A549 (cell line): Measurements from ENCODE around the gene BCL2. TPM values are rescaled to one million over a fixed set of nuclear protein-coding genes. Genes with fewer than 3 reads are reported as not detected.

Experiments used
- ATAC-seq, 2 experiments: fragments of 200-7000 bp in 1 of 2; fragments of >200 bp in 1 of 2; cut with Nextera tagmentation in 1 of 2; cut with Tn5 transposase in 1 of 2; 3 replicates each; pipeline versions ENCODE4 v1.8.0 to v1.9.1; 2018 to 2020; ENCODE audit warnings: mild to moderate bottlenecking in 1 of 2, moderate library complexity in 1 of 2
- CTCF ChIA-PET: fragments of 300-600 bp; sonication (Branson Sonifier 250); formaldehyde crosslinking; extraction: SDS; loops from one replicate; lab custom pipeline; 2021; ENCODE audit warnings: antibody characterized with exemption, inconsistent platforms; lab: Yijun Ruan, JAX
- POLR2A ChIA-PET: fragments of 350-600 bp; formaldehyde crosslinking; extraction: SDS; loops from one replicate; lab custom pipeline; 2021; ENCODE audit warnings: antibody characterized with exemption, inconsistent platforms; lab: Yijun Ruan, JAX
- DNase-seq, 2 experiments: peaks; one replicate each; pipeline versions ENCODE4 v3.0.0 to v3.0.0-alpha.2; 2011 to 2016; ENCODE audit warnings: low read depth in 1 of 2, low spot score in 1 of 2
- FAIRE-seq: peaks from 2 replicates; lab custom pipeline; 2011; peaks lifted over from hg19 to GRCh38; lab: Jason Lieb, UNC
- H3K27ac ChIP-seq, 2 experiments: fragments of >200 bp; sonication (Bioruptor Twin); formaldehyde crosslinking; 3 replicates each; pipeline ENCODE4 v1.5.1; 2016 to 2017
- H3K4me1 ChIP-seq: fragments of >200 bp; sonication (Bioruptor Twin); formaldehyde crosslinking; 3 replicates; pipeline ENCODE4 v1.6.1; 2016
- H3K4me2 ChIP-seq: fragments of >200 bp; sonication (Bioruptor Twin); formaldehyde crosslinking; 3 replicates; pipeline ENCODE4 v1.6.1; 2016
- H3K4me3 ChIP-seq: fragments of >200 bp; sonication (Bioruptor Twin); formaldehyde crosslinking; 3 replicates; pipeline ENCODE4 v1.5.1; 2016
- H3K9me3 ChIP-seq: fragments of >200 bp; sonication (Bioruptor Twin); formaldehyde crosslinking; 3 replicates; pipeline ENCODE4 v1.6.1; 2016
- CBX2 ChIP-seq: fragments of 200-600 bp; sonication (generic); IDR thresholded peaks from 2 replicates; pipeline ENCODE4 v1.6.1; 2016; ENCODE audit warnings: low read depth, mild to moderate bottlenecking, borderline replicate concordance
- CHD4 ChIP-seq: fragments of 200-600 bp; sonication (generic); IDR thresholded peaks from 2 replicates; pipeline ENCODE4 v1.6.1; 2016; ENCODE audit warnings: antibody characterized with exemption, mild to moderate bottlenecking, borderline replicate concordance
- EHF ChIP-seq: fragments of 250-450 bp; sonication (Bioruptor Pico); IDR thresholded peaks from 2 replicates; pipeline ENCODE4 v1.5.0; 2020; ENCODE audit warnings: mild to moderate bottlenecking
- EHMT2 ChIP-seq: fragments of 200-600 bp; sonication (generic); IDR thresholded peaks from 2 replicates; pipeline ENCODE4 v1.6.1; 2016; ENCODE audit warnings: antibody characterized with exemption, low read depth, mild to moderate bottlenecking, moderate library complexity
- FOSL2 ChIP-seq, 2 experiments: fragments of 450-650 bp in 1 of 2; fragments of >200 bp in 1 of 2; sonication (Bioruptor Twin) in 1 of 2; formaldehyde crosslinking; IDR thresholded peaks; 2 replicates each; pipeline versions ENCODE4 v1.5.0 to v1.6.1; 2016 to 2020; ENCODE audit warnings: mild to moderate bottlenecking in 1 of 2, moderate library complexity in 1 of 2
- FOXS1 ChIP-seq: fragments of 250-450 bp; sonication (Bioruptor Pico); IDR thresholded peaks from 2 replicates; pipeline ENCODE4 v1.5.0; 2020; ENCODE audit warnings: mild to moderate bottlenecking, moderate library complexity
- HDAC2 ChIP-seq: fragments of 200-600 bp; sonication (generic); IDR thresholded peaks from 2 replicates; pipeline ENCODE4 v1.6.1; 2016
- HOXA7 ChIP-seq: fragments of 250-450 bp; sonication (Bioruptor Pico); IDR thresholded peaks from 2 replicates; pipeline ENCODE4 v1.5.0; 2020; ENCODE audit warnings: mild to moderate bottlenecking, moderate library complexity
- JUN ChIP-seq, 2 experiments: fragments of >200 bp; sonication (Bioruptor Twin); formaldehyde crosslinking; IDR thresholded peaks; 2 replicates in 1 of 2; 3 replicates in 1 of 2; pipeline ENCODE4 v1.6.1; 2016 to 2017
- KDM5A ChIP-seq: fragments of 200-600 bp; sonication (generic); IDR thresholded peaks from 2 replicates; pipeline ENCODE4 v1.6.1; 2016; ENCODE audit warnings: antibody characterized with exemption, mild to moderate bottlenecking
- MAFK ChIP-seq: fragments of 450-650 bp; IDR thresholded peaks from 2 replicates; pipeline ENCODE4 v1.6.1; 2014; ENCODE audit not compliant: partially characterized antibody
- MYC ChIP-seq: IDR thresholded peaks from 2 replicates; pipeline ENCODE4 v1.6.1; 2012; ENCODE audit warnings: mild to moderate bottlenecking, inconsistent platforms, low read length, improper control_type of control experiment, borderline replicate concordance
- RFX5 ChIP-seq: fragments of 450-650 bp; IDR thresholded peaks from 2 replicates; pipeline ENCODE4 v1.7.1; 2014; ENCODE audit warnings: antibody characterized with exemption, mild to moderate bottlenecking, moderate library complexity
- SMC3 ChIP-seq: fragments of >200 bp; sonication (Bioruptor Twin); formaldehyde crosslinking; IDR thresholded peaks from 3 replicates; pipeline ENCODE4 v1.6.1; 2018; ENCODE audit warnings: inconsistent platforms
- SREBF2 ChIP-seq: fragments of 450-650 bp; IDR thresholded peaks from 2 replicates; pipeline ENCODE4 v1.6.1; 2014; ENCODE audit warnings: mild to moderate bottlenecking, moderate library complexity
- TFCP2L1 ChIP-seq: fragments of 250-450 bp; sonication (Bioruptor Pico); IDR thresholded peaks from 2 replicates; pipeline ENCODE4 v1.5.0; 2021; ENCODE audit warnings: mild to moderate bottlenecking
- TP53 ChIP-seq: fragments of 250-450 bp; sonication (Bioruptor Pico); IDR thresholded peaks from 2 replicates; pipeline ENCODE4 v1.5.0; 2021; ENCODE audit warnings: mild to moderate bottlenecking, moderate library complexity
- ZFP36 ChIP-seq: fragments of 450-650 bp; IDR thresholded peaks from 2 replicates; pipeline ENCODE4 v1.6.1; 2014; ENCODE audit warnings: borderline replicate concordance; ENCODE audit not compliant: partially characterized antibody
- WGBS: methylation state at CpG from one replicate; pipeline ENCODE4 v1.1.6; 2017; ENCODE audit errors: missing lambda C conversion rate; 5-methylcytosine and 5-hydroxymethylcytosine counted together
- polyA plus RNA-seq, 4 experiments: library from polyadenylated mRNA; depleted of rRNA in 3 of 4; stranded (reverse); fragments of >200 nt; fragmentation: RNase III in 1 of 4; extraction: RNeasy Plus Mini Kit Qiagen cat#74134 plus additional on column Dnase treatment in 1 of 4; gene quantifications; 2 replicates in 3 of 4; 3 replicates in 1 of 4; pipeline ENCODE4 v1.2.3, GENCODE V29; 2011 to 2017
- TF ChIP-seq, protein P1 (sequence below): IDR thresholded peaks from 2 replicates; pipeline ENCODE4 v1.6.1; 2012; ENCODE audit warnings: low read depth, borderline replicate concordance
- TF ChIP-seq, protein P2 (sequence below): fragments of 150-350 bp; IDR thresholded peaks from 2 replicates; pipeline ENCODE4 v1.6.1; 2014; ENCODE audit warnings: low read depth, mild to moderate bottlenecking, low read length
- TF ChIP-seq, protein P3 (sequence below): IDR thresholded peaks from 2 replicates; pipeline ENCODE4 v1.6.1; 2012
- TF ChIP-seq, protein P4 (sequence below): fragments of >200 bp; sonication (Bioruptor Twin); formaldehyde crosslinking; IDR thresholded peaks from 2 replicates; pipeline ENCODE4 v1.6.1; 2016
- TF ChIP-seq, protein P5 (sequence below): fragments of >200 bp; sonication (Bioruptor Twin); formaldehyde crosslinking; IDR thresholded peaks from 3 replicates; pipeline ENCODE4 v1.6.1; 2016
- TF ChIP-seq, protein P6 (sequence below): IDR thresholded peaks from 2 replicates; pipeline ENCODE4 v1.6.1; 2012
- TF ChIP-seq, protein P7 (sequence below): fragments of 200-600 bp; sonication (generic); IDR thresholded peaks from 2 replicates; pipeline ENCODE4 v1.6.1; 2016; ENCODE audit warnings: antibody characterized with exemption, mild to moderate bottlenecking, moderate library complexity

The BCL2 gene
- polyA plus RNA-seq, 2 of the 4 experiments (the other 2 are of a cell fraction): 0.50 to 0.61 TPM

DNA sequence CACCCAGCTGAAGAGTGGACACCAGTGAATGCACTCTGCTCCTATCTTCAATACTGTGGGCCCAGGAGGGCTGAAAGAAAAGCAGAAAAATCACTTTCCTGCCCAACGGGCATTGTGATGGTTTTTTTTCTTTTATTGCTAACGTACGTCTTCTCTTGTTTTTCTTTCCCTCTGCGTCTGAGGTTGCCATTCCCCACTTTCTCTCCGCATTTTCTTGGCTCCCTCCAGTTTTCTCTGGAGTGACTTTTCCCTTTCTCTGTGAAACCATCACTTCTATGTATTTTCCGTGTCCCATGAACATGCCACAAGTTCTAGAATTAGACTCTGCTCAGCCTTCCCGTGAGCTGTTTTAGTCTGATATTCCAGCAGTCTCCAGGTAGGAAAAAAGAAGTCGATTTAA, 169.2 kb downstream of the BCL2 start (continued):
- TF ChIP-seq TP53 (CRISPR knock-in tag): no peak
- TF ChIP-seq, protein P1, sequence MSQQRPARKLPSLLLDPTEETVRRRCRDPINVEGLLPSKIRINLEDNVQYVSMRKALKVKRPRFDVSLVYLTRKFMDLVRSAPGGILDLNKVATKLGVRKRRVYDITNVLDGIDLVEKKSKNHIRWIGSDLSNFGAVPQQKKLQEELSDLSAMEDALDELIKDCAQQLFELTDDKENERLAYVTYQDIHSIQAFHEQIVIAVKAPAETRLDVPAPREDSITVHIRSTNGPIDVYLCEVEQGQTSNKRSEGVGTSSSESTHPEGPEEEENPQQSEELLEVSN: no peak
- TF ChIP-seq, protein P2, sequence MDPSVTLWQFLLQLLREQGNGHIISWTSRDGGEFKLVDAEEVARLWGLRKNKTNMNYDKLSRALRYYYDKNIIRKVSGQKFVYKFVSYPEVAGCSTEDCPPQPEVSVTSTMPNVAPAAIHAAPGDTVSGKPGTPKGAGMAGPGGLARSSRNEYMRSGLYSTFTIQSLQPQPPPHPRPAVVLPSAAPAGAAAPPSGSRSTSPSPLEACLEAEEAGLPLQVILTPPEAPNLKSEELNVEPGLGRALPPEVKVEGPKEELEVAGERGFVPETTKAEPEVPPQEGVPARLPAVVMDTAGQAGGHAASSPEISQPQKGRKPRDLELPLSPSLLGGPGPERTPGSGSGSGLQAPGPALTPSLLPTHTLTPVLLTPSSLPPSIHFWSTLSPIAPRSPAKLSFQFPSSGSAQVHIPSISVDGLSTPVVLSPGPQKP: no peak

DNA sequence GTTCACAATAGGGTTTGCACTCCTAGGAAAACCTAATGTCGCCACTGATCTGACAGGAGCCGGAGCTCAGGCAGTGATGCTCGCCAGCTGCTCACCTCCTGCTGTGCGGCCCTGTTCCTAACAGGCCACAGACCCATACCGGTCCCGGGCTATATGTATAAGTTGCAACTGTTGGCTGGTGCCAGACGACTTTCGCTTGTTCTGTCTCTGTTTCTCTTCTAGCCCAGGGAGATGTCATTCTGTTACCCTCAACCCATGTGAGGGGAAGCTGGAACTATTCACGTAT, 170.3 kb downstream of the BCL2 start:
- TF ChIP-seq CHD4: no peak
- no peak for TF ChIP-seq CBX2
- no peak for TF ChIP-seq EHMT2
- no peak for TF ChIP-seq SMC3
- TF ChIP-seq TFCP2L1 (CRISPR knock-in tag): no peak
- TF ChIP-seq, all 56 proteins: peak for 0
- no peaks in the 10 kb centered on the region for H3K9me3 ChIP-seq
- no peak overlapping the region for H3K27ac ChIP-seq
- CTCF ChIA-PET: no interaction called here
- no peaks in the 10 kb centered on the region for H3K4me1 ChIP-seq
- 79% methylated on average over 8 of the region's 9 CpGs for WGBS
- POLR2A ChIA-PET: no interaction called here
- H3K4me2 ChIP-seq: no peak overlapping the region
- FAIRE-seq: no peak
- DNase-seq: no peak
- ATAC-seq: no peak
- no peak overlapping the region for H3K4me3 ChIP-seq

DNA sequence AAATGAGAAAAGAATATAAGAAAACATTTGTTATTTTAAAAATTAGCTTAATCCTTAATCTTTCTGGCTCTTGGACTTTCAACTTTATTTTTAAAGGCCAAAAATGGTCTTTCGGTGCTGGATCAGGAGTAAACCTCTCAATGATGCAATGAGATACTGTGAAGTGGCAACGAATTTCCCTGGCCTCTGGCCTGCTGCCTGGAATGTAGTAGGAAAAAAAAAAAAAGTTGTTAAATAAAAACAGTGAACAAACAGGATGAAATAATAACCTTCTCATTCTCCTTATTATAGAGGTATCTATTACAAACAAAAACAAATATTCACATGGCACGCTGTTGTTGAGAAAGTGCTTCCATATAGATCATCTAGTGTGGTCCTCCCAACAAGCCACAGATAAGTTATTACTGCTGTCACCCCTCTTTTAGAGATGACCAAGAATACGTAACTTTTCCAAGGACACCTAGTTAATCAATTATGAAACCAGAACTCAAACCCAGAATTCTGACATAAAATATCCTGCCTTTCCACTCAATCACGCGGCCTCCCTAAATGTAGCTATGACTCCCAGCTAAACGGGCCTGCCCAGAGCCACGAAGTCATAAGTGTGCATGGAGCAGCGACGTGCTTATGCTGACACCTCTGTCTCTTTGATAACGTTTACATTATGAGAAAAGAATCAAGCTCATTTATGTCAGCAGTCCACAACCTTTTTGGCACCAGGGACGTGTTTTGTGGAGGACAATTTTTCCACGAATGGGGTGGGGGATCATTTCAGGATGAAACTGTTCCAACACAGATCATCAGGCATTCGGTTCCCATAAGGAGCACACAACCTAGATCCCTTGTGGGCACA, 170.9 kb downstream of the BCL2 start:
- TF ChIP-seq, protein P1: no peak
- TF ChIP-seq, protein P3, sequence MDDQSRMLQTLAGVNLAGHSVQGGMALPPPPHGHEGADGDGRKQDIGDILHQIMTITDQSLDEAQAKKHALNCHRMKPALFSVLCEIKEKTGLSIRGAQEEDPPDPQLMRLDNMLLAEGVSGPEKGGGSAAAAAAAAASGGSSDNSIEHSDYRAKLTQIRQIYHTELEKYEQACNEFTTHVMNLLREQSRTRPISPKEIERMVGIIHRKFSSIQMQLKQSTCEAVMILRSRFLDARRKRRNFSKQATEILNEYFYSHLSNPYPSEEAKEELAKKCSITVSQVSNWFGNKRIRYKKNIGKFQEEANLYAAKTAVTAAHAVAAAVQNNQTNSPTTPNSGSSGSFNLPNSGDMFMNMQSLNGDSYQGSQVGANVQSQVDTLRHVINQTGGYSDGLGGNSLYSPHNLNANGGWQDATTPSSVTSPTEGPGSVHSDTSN: no peak
- TF ChIP-seq CHD4 (no peak), HDAC2 (no peak), SREBF2 (no peak), KDM5A (no peak), RFX5 (no peak), ZFP36 (no peak), MAFK (no peak), EHF (no peak), JUN (IDR thresholded peaks at IDR 0.05) (no peak), FOXS1 (CRISPR knock-in tag) (no peak), TFCP2L1 (CRISPR knock-in tag) (no peak), MYC (no peak), FOSL2 (IDR thresholded peaks at IDR 0.05) (no peak), FOSL2 (CRISPR knock-in tag; IDR thresholded peaks at IDR 0.05) (no peak), HOXA7 (no peak)
- TF ChIP-seq, protein P4, sequence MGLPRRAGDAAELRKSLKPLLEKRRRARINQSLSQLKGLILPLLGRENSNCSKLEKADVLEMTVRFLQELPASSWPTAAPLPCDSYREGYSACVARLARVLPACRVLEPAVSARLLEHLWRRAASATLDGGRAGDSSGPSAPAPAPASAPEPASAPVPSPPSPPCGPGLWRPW: no peak
- TF ChIP-seq, protein P5, sequence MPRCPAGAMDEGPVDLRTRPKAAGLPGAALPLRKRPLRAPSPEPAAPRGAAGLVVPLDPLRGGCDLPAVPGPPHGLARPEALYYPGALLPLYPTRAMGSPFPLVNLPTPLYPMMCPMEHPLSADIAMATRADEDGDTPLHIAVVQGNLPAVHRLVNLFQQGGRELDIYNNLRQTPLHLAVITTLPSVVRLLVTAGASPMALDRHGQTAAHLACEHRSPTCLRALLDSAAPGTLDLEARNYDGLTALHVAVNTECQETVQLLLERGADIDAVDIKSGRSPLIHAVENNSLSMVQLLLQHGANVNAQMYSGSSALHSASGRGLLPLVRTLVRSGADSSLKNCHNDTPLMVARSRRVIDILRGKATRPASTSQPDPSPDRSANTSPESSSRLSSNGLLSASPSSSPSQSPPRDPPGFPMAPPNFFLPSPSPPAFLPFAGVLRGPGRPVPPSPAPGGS: no peak
- TF ChIP-seq, protein P6, sequence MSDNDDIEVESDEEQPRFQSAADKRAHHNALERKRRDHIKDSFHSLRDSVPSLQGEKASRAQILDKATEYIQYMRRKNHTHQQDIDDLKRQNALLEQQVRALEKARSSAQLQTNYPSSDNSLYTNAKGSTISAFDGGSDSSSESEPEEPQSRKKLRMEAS: no peak
- TF ChIP-seq, protein P7, sequence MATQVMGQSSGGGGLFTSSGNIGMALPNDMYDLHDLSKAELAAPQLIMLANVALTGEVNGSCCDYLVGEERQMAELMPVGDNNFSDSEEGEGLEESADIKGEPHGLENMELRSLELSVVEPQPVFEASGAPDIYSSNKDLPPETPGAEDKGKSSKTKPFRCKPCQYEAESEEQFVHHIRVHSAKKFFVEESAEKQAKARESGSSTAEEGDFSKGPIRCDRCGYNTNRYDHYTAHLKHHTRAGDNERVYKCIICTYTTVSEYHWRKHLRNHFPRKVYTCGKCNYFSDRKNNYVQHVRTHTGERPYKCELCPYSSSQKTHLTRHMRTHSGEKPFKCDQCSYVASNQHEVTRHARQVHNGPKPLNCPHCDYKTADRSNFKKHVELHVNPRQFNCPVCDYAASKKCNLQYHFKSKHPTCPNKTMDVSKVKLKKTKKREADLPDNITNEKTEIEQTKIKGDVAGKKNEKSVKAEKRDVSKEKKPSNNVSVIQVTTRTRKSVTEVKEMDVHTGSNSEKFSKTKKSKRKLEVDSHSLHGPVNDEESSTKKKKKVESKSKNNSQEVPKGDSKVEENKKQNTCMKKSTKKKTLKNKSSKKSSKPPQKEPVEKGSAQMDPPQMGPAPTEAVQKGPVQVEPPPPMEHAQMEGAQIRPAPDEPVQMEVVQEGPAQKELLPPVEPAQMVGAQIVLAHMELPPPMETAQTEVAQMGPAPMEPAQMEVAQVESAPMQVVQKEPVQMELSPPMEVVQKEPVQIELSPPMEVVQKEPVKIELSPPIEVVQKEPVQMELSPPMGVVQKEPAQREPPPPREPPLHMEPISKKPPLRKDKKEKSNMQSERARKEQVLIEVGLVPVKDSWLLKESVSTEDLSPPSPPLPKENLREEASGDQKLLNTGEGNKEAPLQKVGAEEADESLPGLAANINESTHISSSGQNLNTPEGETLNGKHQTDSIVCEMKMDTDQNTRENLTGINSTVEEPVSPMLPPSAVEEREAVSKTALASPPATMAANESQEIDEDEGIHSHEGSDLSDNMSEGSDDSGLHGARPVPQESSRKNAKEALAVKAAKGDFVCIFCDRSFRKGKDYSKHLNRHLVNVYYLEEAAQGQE: no peak
- H3K4me1 ChIP-seq: no peaks in the 10 kb centered on the region
- no peak overlapping the region for H3K4me3 ChIP-seq
- ATAC-seq (no peak), FAIRE-seq (no peak), DNase-seq (no peak)
- no peak overlapping the region; the same call in 2 of the 3 replicates for H3K4me2 ChIP-seq
- H3K27ac ChIP-seq: no peak overlapping the region
- CTCF ChIA-PET: no interaction called here
- H3K9me3 ChIP-seq: no peaks in the 10 kb centered on the region
- POLR2A ChIA-PET: no interaction called here
- 53% methylated on average over 14 of the region's 14 CpGs for WGBS
